ENCODE results near the gene ATP1A3.

DNA sequence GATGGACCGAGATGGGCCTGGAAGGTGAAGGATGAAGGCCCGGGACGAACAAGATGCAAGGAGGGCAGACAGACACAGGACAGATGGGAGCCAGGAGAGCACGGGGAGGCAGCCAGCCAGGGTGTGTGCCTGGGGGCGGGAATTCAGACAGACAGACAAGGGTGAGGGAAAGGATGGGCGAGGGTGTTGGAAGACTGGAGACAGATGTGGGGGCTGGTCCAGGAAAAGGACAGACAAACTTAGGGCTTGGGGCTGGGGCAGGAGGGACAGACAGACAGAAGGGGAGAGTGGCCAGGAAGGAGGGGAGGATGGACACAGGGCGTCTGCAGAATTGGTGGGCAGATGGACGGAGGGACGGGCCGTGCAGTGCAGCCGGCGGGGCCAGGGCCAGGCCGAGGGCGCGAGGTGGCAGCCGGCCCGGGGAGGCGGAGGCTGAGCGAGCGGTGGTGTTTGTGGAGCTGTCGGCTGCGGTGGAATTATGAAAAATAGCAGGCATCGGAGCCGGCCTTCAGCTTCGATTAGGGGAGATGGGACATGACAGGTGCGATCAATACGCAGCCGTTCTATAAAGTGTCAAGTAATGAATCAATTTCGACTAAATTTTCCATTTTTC lies 61.2 kb downstream of the ATP1A3 start:
- TF ChIP-seq, protein P1, sequence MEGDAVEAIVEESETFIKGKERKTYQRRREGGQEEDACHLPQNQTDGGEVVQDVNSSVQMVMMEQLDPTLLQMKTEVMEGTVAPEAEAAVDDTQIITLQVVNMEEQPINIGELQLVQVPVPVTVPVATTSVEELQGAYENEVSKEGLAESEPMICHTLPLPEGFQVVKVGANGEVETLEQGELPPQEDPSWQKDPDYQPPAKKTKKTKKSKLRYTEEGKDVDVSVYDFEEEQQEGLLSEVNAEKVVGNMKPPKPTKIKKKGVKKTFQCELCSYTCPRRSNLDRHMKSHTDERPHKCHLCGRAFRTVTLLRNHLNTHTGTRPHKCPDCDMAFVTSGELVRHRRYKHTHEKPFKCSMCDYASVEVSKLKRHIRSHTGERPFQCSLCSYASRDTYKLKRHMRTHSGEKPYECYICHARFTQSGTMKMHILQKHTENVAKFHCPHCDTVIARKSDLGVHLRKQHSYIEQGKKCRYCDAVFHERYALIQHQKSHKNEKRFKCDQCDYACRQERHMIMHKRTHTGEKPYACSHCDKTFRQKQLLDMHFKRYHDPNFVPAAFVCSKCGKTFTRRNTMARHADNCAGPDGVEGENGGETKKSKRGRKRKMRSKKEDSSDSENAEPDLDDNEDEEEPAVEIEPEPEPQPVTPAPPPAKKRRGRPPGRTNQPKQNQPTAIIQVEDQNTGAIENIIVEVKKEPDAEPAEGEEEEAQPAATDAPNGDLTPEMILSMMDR (IDR thresholded peaks at IDR 0.05): no peak
- no peak for TF ChIP-seq POLR2A (IDR thresholded peaks at IDR 0.05)
- TF ChIP-seq POLR2AphosphoS5 (IDR thresholded peaks at IDR 0.05): no peak
